KG1 (cell line): ENCODE data around the gene ORMDL1.
A peak's percentile ranks its signal among the peaks of the same experiment; 100 is the strongest.

Source experiments
- DNase-seq: peaks from one replicate; lab custom pipeline; 2025; lab: John Stamatoyannopoulos, UW

ORMDL1 gene, protein sequence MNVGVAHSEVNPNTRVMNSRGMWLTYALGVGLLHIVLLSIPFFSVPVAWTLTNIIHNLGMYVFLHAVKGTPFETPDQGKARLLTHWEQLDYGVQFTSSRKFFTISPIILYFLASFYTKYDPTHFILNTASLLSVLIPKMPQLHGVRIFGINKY

DNA sequence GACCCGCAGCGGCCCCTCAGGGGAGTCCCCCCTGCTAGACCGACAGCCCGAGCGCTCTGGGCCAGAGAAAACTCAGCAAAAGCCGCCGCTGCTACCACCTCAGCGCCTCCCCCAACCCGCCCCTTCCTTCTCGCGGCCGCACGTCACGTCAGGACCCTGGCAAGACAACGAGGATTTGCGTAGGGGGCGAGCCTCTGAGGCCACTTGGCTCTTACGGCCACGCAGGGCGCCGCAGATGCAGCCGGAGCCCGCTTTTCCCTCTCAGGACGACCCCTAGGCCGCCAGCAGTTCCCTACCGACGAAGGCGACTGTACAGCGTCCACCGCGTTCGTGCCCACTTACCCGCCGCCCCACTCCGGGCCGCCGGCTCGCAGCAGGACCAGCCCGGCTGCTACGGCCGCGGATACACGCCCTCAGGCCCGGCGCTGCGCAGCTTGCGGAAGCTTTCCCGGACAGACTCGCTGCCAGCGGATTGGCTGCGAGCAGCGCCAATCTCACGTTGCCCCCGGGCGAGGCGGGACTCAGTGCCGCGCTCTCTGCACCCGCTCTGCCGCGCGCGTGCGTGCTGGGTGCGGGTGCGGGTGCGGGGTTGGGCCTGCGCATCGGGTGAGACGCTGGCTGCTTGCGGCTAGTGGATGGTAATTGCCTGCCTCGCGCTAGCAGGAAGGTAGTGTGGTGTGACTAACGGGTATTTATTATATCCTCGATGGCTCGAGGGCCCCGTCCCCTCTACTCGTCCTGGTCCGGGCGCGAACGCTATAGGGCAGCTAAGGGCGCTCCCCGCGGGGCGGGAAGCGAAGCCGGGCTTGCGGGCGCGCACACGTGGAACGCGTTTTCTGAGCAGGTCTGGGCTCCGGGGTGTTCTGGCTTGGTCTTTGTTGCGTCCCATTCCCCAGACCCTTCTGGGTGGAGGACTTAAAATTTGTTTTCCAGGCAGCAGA, at the start of gene ORMDL1, which contains the start of gene PMS1:
ORMDL1 (minus strand) TSS at position 413 of the 941 bp plus-strand sequence. CDS start 1,744 bp downstream, outside the sequence.
PMS1 (plus strand) TSS at position 524 of the 941 bp plus-strand sequence. CDS start 7,360 bp downstream, outside the sequence.
- peak; percentile 92 for DNase-seq

- DNase-seq = no peak
Observed at GRCh38 chr2:189830510-189830909, 46.4 kb upstream of the ORMDL1 start.

DNA sequence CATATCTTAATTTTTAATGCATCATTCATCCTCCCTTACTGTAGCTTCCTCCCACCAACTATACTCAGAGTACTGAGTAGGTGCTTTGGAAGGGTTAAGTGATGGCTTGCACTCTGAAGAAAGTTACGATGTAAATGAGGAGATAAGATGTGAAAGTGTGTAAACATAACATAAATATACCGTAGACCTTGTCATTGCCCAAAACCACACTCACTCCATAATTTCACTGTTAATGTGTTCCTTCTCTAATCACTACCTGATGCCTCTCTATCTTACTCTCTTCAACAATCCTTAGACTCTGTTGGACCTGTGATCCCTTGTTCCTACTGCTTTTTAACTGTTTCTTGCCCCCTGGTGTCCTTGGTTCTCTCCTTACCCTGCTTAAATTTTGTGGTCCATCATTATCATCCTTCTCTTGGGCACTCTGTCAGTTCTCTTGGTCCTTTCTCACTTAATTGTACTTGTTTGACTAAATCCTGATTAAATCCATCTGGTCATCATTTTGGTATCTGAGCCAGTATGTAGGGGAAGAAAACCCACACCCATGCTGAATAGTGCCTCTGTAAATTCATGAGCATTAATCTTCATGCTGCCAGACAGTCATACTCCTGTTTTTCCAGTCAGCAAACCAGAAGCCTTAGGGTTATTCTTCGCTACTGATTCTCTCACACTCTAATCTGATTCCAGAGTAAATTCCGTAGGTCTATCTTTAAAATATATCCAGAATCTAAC, 45.1 kb upstream of the ORMDL1 start:
- no peak for DNase-seq

DNA sequence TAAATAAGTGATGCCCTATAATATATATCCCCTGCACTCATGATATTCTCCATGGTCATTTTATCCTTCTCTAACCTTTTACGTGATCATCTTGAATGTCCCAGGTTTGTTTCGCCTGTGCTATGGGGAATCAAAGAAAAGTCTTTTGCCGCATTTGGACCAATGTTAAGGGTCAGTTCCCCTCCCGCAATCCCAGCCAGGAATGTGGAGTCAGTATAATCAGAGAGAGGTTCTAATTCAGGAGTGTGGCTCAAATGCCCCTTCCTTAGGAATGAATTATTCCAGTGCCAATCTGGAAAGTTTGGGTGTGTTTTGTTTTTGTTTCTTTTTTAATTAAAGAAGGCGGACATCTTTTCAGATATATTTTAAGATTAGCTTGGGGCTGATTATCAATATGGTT, 41.9 kb upstream of the ORMDL1 start:
- no peak for DNase-seq

GRCh38 chr2:189824694-189825396, 40.7 kb upstream of the ORMDL1 start:
- no peak for DNase-seq

GRCh38 chr2:189821953-189822748, 38.0 kb upstream of the ORMDL1 start:
- DNase-seq = no peak

DNA sequence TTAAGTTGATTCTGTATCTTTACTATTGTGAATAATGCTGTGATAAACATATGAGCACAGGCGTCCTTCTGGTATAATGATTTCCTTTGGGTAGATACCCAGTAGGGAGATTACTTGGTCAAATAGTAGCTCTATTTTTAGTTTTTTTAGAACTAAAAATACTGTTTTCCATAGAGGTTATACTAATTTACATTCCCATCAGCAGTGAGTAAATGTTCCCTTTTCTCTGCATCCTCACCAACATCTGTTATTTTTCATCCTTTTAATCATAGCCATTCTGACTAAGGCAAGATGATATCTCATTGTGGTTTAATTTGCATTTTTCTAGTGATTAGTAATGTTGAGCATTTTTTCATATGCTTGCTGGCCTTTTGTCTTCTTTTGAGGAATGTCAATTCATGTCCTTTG, 35.2 kb upstream of the ORMDL1 start:
- no peak for DNase-seq

- no peak for DNase-seq
Observed at GRCh38 chr2:189818249-189819038, 34.3 kb upstream of the ORMDL1 start.

GRCh38 chr2:189803431-189803830, 19.3 kb upstream of the ORMDL1 start:
- DNase-seq = no peak

- no peak for DNase-seq
Observed at GRCh38 chr2:189802396-189802912, 18.3 kb upstream of the ORMDL1 start.

DNA sequence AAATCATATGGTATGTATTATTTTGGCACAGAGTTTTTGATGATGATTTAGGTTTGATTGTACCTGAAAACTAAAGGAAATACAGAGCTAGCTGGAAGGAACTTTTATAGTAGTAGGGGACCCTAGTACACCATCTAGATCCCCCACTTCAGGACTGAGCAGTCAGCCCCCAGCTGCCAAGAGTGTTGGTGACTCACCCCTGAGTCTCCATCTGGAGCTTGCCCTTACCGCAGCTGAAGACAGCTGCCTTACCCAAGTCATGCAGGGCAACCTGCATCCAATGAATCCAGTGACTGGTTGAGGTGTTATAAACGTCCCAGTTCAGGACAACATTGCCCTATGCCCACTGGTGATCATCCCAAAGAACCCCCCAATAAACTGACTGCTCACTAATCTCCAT, 15.4 kb upstream of the ORMDL1 start:
- no peak for DNase-seq

GRCh38 chr2:189799030-189799331, 14.8 kb upstream of the ORMDL1 start:
- no peak for DNase-seq

- DNase-seq = no peak
Observed at GRCh38 chr2:189798312-189799029, 14.3 kb upstream of the ORMDL1 start.

GRCh38 chr2:189797902-189798301, 13.8 kb upstream of the ORMDL1 start:
- DNase-seq = no peak

- no peak for DNase-seq
Observed at GRCh38 chr2:189794310-189794709, 10.2 kb upstream of the ORMDL1 start.

GRCh38 chr2:189791338-189792042, 7.4 kb upstream of the ORMDL1 start:
- DNase-seq = no peak

DNA sequence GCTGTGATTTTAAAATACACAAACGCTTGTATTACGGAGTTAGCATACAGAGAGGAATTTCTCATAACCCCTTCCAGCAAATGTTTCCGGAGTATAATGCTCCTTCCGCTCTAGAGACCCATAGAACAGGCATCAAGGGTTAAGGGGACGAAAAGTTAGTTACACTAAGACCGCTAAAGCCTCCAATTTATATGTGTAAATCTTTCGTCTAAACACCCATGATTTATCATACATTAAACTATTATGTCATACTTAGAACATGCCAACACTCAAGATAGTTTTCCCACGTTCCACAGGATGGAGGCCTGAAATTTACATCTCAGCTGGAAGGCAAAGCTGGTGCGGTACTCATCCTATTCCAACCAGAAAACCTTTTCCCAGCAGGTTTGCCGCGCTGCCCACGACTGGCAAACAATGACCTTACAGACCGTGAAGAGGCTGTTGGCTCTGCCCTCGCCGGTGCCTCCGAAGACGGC, 650 bp downstream of the ORMDL1 start:
- DNase-seq = no peak

GRCh38 chr2:189782221-189782671, 1.9 kb downstream of the ORMDL1 start:
- no peak for DNase-seq

- DNase-seq = no peak
Observed at GRCh38 chr2:189772212-189772611, 11.9 kb downstream of the ORMDL1 start.
